Transverse colon (tissue), 4 donors: ENCODE data around the gene ARL8A. TPM values are rescaled to one million over a fixed set of nuclear protein-coding genes. Genes with fewer than 3 reads are reported as not detected.

ENCODE experiments used
- DNase-seq: peaks from one replicate; pipeline ENCODE4 v3.0.0-alpha.2; 2019
- H3K27ac ChIP-seq, 4 donors: fragments of 200-600 bp; sonication (generic); 2 replicates each; pipeline ENCODE4 v1.5.1; 2016 to 2018; ENCODE audit warnings: inconsistent platforms in 4 of 4
- H3K27me3 ChIP-seq: fragments of 200-600 bp; sonication (generic); 2 replicates; pipeline ENCODE4 v1.5.1; 2017; ENCODE audit warnings: inconsistent platforms
- H3K36me3 ChIP-seq, 4 donors: fragments of 200-600 bp; sonication (generic); 2 replicates each; pipeline ENCODE4 v1.5.1; 2017 to 2019; ENCODE audit warnings: inconsistent platforms in 4 of 4
- H3K4me1 ChIP-seq, 4 donors: fragments of 200-600 bp; sonication (generic); 2 replicates each; pipeline ENCODE4 v1.5.1; 2017 to 2020; ENCODE audit warnings: inconsistent platforms in 4 of 4
- H3K4me3 ChIP-seq, 4 donors: fragments of 200-600 bp; sonication (generic); 1 replicate in 1 of 4; 2 replicates in 3 of 4; pipeline versions ENCODE4 v1.5.1 to v1.6.1; 2017 to 2019; ENCODE audit warnings: inconsistent platforms in 4 of 4
- H3K9me3 ChIP-seq, 2 donors: fragments of 200-600 bp; sonication (generic); 2 replicates each; pipeline ENCODE4 v1.5.1; 2017 to 2019; ENCODE audit warnings: inconsistent platforms in 2 of 2
- CTCF ChIP-seq, 5 experiments: fragments of 200-600 bp in 3 of 5; fragments of 450-650 bp in 2 of 5; sonication (generic) in 3 of 5; IDR thresholded peaks; 1 replicate in 2 of 5; 2 replicates in 3 of 5; pipeline ENCODE4 v1.5.1; 2016 to 2017; ENCODE audit warnings: antibody characterized with exemption in 5 of 5, inconsistent platforms in 3 of 5, mild to moderate bottlenecking in 2 of 5, moderate library complexity in 1 of 5
- EP300 ChIP-seq: sonication (generic); formaldehyde crosslinking; IDR thresholded peaks from one replicate; pipeline ENCODE4 v1.6.1; 2017; ENCODE audit warnings: antibody characterized with exemption, low read depth
- POLR2A ChIP-seq: fragments of 450-650 bp; IDR thresholded peaks from one replicate; pipeline ENCODE4 v1.6.1; 2016; ENCODE audit warnings: antibody characterized with exemption, mild to moderate bottlenecking, moderate library complexity
- POLR2AphosphoS5 ChIP-seq, 3 donors: sonication (generic); formaldehyde crosslinking; IDR thresholded peaks; one replicate each; pipeline ENCODE4 v1.6.1; 2016; ENCODE audit warnings: antibody characterized with exemption in 3 of 3
- WGBS, 2 donors: methylation state at CpG; one replicate each; pipeline ENCODE4 v1.1.5; 2018; ENCODE audit warnings: low coverage in 1 of 2; 5-methylcytosine and 5-hydroxymethylcytosine counted together
- in situ Hi-C, 4 donors: fragments of 200-750 bp; cut with MboI; loops; one replicate each; pipeline versions ENCODE4 v1.15.0 to v1.15.1; 2017; ENCODE audit warnings: low sequenced_read_pairs in 3 of 4, low pct_ligation_motif_present in 1 of 4, low pct_unique_long_range_greater_than_20kb in 1 of 4
- intact Hi-C: fragments of 100-400 bp; cut with DNase I; formaldehyde crosslinking; loops from one replicate; pipeline ENCODE4 v1.15.1; 2023; ENCODE audit warnings: low total_unique reads
- total RNA-seq, 4 donors: library from RNA; depleted of rRNA; stranded (reverse); fragments of >200 nt; gene quantifications; one replicate each; pipeline ENCODE4 v1.1.0, GENCODE V29; 2016

The ARL8A gene
- total RNA-seq, 4 donors from 2014 or later: 9.0 to 27.2 (median 21.6) TPM

- no peak for TF ChIP-seq EP300
- no peak for TF ChIP-seq CTCF (IDR thresholded peaks at IDR 0.05)
- TF ChIP-seq POLR2A: no peak
- TF ChIP-seq POLR2AphosphoS5 (IDR thresholded peaks at IDR 0.05): no peak
- in situ Hi-C loops (no loop called here), intact Hi-C loops (no loop called here)
- 83 to 93% methylated on average over 4 to 9 of the region's 9 CpGs for WGBS, 2 donors
- Histone ChIP-seq H3K9me3 (no peaks in the 10 kb centered on the region), H3K36me3 (no peaks in the 10 kb centered on the region), H3K27me3 (no peaks in the 10 kb centered on the region), H3K4me3 (no peak overlapping the region), H3K27ac (no peak overlapping the region), H3K4me1 (peaks cover 0 to 7% (median 0%) of the 10 kb centered on the region in 4 donors)
- DNase-seq: no peak
Measured at GRCh38 chr1:202165942-202166843, 21.7 kb upstream of the ARL8A start.

GRCh38 chr1:202165267-202165941, 20.9 kb upstream of the ARL8A start:
- Histone ChIP-seq H3K4me1 (peaks cover 0 to 11% (median 0%) of the 10 kb centered on the region in 4 donors), H3K27ac (no peak overlapping the region), H3K36me3 (no peaks in the 10 kb centered on the region), H3K4me3 (no peak overlapping the region), H3K9me3 (no peaks in the 10 kb centered on the region), H3K27me3 (no peaks in the 10 kb centered on the region)
- no peak for TF ChIP-seq POLR2AphosphoS5 (IDR thresholded peaks at IDR 0.05)
- TF ChIP-seq POLR2A: no peak
- TF ChIP-seq CTCF (IDR thresholded peaks at IDR 0.05): no peak
- no peak for TF ChIP-seq EP300
- in situ Hi-C loops (no loop called here), intact Hi-C loops (no loop called here)
- DNase-seq: no peak
- WGBS, 2 donors: 77 to 97% methylated on average over 5 to 19 of the region's 20 CpGs

- Histone ChIP-seq H3K9me3 (no peaks in the 10 kb centered on the region), H3K4me3 (no peak overlapping the region), H3K27me3 (no peaks in the 10 kb centered on the region), H3K27ac (no peak overlapping the region), H3K4me1 (peaks cover 0 to 11% (median 0%) of the 10 kb centered on the region in 4 donors), H3K36me3 (no peaks in the 10 kb centered on the region)
- intact Hi-C loops (no loop called here), in situ Hi-C loops (no loop called here)
- peak; percentile 51 for DNase-seq
- 57 to 70% methylated on average over 2 to 11 of the region's 11 CpGs for WGBS, 2 donors
- TF ChIP-seq CTCF (IDR thresholded peaks at IDR 0.05): no peak
- TF ChIP-seq POLR2AphosphoS5 (IDR thresholded peaks at IDR 0.05): no peak
- TF ChIP-seq POLR2A: no peak
- TF ChIP-seq EP300: no peak
Measured at GRCh38 chr1:202164271-202165037, 19.9 kb upstream of the ARL8A start.
